Measurements from ENCODE around the gene ZFAND5. TPM values are rescaled to one million over a fixed set of nuclear protein-coding genes. Genes with fewer than 3 reads are reported as not detected.

Gene ZFAND5
- total and polyA plus RNA-seq, 2 donors from 2014 or later: 88.8 to 218 TPM

DNA sequence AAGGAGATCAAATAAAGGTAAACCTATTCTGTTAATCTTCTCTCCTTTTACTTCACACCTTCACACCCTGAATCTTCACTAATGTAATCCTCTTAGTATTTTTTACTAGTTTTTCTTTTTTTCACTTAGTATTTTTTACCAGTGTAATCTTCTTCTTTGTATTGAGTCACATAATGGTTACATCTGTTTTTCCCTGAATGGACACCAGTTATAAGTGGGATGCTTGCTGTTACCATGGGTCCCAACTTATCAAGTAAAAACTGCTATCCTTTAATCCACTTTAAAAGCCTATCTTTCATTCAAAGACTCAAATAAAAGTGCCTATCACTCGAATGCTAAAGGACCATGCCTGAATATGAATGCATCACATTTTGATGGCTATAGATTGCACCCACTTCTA is 15.1 kb downstream of the ZFAND5 start:
- H3K9me3 ChIP-seq (ENCODE audit: control insufficient read depth in 2 of 3, insufficient read depth in 1 of 3, low read length in 3 of 3): no peaks in the 10 kb centered on the region
- H3K4me3 ChIP-seq (ENCODE audit: low read length in 3 of 3): no peak overlapping the region
- intact Hi-C loops (cut with DNase I): loop anchor here (10.0 kb wide), 1 partner anchor 245 kb away; no protein-coding TSS in a partner anchor
- H3K27me3 ChIP-seq (ENCODE audit: control insufficient read depth, insufficient read depth, low read length): no peaks in the 10 kb centered on the region
- TF ChIP-seq, protein P1, sequence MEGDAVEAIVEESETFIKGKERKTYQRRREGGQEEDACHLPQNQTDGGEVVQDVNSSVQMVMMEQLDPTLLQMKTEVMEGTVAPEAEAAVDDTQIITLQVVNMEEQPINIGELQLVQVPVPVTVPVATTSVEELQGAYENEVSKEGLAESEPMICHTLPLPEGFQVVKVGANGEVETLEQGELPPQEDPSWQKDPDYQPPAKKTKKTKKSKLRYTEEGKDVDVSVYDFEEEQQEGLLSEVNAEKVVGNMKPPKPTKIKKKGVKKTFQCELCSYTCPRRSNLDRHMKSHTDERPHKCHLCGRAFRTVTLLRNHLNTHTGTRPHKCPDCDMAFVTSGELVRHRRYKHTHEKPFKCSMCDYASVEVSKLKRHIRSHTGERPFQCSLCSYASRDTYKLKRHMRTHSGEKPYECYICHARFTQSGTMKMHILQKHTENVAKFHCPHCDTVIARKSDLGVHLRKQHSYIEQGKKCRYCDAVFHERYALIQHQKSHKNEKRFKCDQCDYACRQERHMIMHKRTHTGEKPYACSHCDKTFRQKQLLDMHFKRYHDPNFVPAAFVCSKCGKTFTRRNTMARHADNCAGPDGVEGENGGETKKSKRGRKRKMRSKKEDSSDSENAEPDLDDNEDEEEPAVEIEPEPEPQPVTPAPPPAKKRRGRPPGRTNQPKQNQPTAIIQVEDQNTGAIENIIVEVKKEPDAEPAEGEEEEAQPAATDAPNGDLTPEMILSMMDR (IDR thresholded peaks at IDR 0.05; ENCODE audit: borderline replicate concordance, extremely low read depth, insufficient read depth): no peak
- peaks cover 4 to 13% (median 7%) of the 10 kb centered on the region in 3 donors for H3K36me3 ChIP-seq (ENCODE audit: control insufficient read depth in 2 of 3, insufficient read depth in 3 of 3, low read length in 3 of 3)
- no peak for DNase-seq
- no peak overlapping the region for H3K27ac ChIP-seq (ENCODE audit: low read depth in 2 of 2, low read length in 2 of 2)
- peak; percentile 23 for FAIRE-seq
- peaks cover 0 to 19% (median 0%) of the 10 kb centered on the region in 3 donors for H3K4me1 ChIP-seq (ENCODE audit: control insufficient read depth in 2 of 3, insufficient read depth in 2 of 3, low read depth in 1 of 3, low read length in 3 of 3)
- no peak overlapping the region for H3K9ac ChIP-seq (ENCODE audit: low read length in 3 of 3)

DNA sequence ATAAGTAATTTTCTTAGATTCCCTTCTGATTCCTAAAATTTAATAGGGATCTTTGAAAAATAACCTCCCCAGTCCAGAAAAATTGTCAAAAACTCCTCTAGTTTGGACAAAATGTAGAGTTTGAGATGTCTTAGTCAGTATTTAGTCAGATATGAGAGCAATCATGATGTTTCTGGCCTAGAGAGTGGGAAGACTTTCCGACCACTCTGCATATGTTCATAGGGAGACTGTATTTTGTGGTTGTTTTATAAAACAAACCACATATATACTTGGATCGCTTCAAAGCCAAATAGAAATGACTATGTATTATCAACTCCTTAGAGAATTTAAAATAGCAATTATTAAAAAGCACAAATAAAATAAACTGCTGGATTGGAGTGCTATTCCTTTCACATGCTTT is 15.8 kb downstream of the ZFAND5 start:
- Histone ChIP-seq H3K4me1 (ENCODE audit: control insufficient read depth in 2 of 3, insufficient read depth in 2 of 3, low read depth in 1 of 3, low read length in 3 of 3) (peaks cover 0 to 12% (median 0%) of the 10 kb centered on the region in 3 donors), H3K36me3 (ENCODE audit: control insufficient read depth in 2 of 3, insufficient read depth in 3 of 3, low read length in 3 of 3) (peaks cover 0 to 6% (median under 1%) of the 10 kb centered on the region in 3 donors), H3K9me3 (ENCODE audit: control insufficient read depth in 2 of 3, insufficient read depth in 1 of 3, low read length in 3 of 3) (no peaks in the 10 kb centered on the region), H3K4me3 (ENCODE audit: low read length in 3 of 3) (no peak overlapping the region), H3K27ac (ENCODE audit: low read depth in 2 of 2, low read length in 2 of 2) (no peak overlapping the region), H3K27me3 (ENCODE audit: control insufficient read depth, insufficient read depth, low read length) (no peaks in the 10 kb centered on the region), H3K9ac (ENCODE audit: low read length in 3 of 3) (no peak overlapping the region)
- DNase-seq (no peak), FAIRE-seq (no peak)
- intact Hi-C loops (cut with DNase I): no loop called here
- TF ChIP-seq, protein P1 (IDR thresholded peaks at IDR 0.05; ENCODE audit: borderline replicate concordance, extremely low read depth, insufficient read depth): no peak

GRCh38 chr9:72346333-72346732 is 18.7 kb downstream of the ZFAND5 start:
- DNase-seq (no peak), FAIRE-seq (no peak)
- Histone ChIP-seq H3K27me3 (ENCODE audit: control insufficient read depth, insufficient read depth, low read length) (no peaks in the 10 kb centered on the region), H3K36me3 (ENCODE audit: control insufficient read depth in 2 of 3, insufficient read depth in 3 of 3, low read length in 3 of 3) (no peaks in the 10 kb centered on the region), H3K27ac (ENCODE audit: low read depth in 2 of 2, low read length in 2 of 2) (no peak overlapping the region), H3K9ac (ENCODE audit: low read length in 3 of 3) (no peak overlapping the region), H3K4me1 (ENCODE audit: control insufficient read depth in 2 of 3, insufficient read depth in 2 of 3, low read depth in 1 of 3, low read length in 3 of 3) (no peaks in the 10 kb centered on the region), H3K4me3 (ENCODE audit: low read length in 3 of 3) (no peak overlapping the region), H3K9me3 (ENCODE audit: control insufficient read depth in 2 of 3, insufficient read depth in 1 of 3, low read length in 3 of 3) (no peaks in the 10 kb centered on the region)
- TF ChIP-seq, protein P1 (IDR thresholded peaks at IDR 0.05; ENCODE audit: borderline replicate concordance, extremely low read depth, insufficient read depth): no peak
- intact Hi-C loops (cut with DNase I): no loop called here

DNA sequence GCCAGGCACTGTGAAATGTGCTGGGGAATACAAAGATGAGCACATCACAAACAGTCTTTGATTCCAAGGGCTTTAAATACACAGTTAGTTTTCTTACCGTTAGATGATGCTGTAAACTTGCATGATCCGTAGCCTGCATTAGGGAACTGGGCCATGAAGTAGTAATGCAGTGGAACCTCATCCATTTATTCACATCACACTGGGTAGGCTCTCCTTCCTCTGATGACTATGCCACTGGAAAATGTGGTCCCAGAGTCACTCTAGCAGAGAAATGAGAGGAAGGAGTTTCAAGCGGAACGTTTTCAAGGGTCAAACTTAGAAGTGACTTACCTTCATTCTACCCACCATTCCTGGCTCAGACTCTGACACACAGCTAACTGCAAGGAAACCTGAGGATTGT is 26.4 kb downstream of the ZFAND5 start:
- peak in 1 of 5 donors; percentile 18 for DNase-seq
- Histone ChIP-seq H3K27me3 (ENCODE audit: control insufficient read depth, insufficient read depth, low read length) (no peaks in the 10 kb centered on the region), H3K4me3 (ENCODE audit: low read length in 3 of 3) (no peak overlapping the region), H3K4me1 (ENCODE audit: control insufficient read depth in 2 of 3, insufficient read depth in 2 of 3, low read depth in 1 of 3, low read length in 3 of 3) (no peaks in the 10 kb centered on the region), H3K9me3 (ENCODE audit: control insufficient read depth in 2 of 3, insufficient read depth in 1 of 3, low read length in 3 of 3) (no peaks in the 10 kb centered on the region), H3K27ac (ENCODE audit: low read depth in 2 of 2, low read length in 2 of 2) (no peak overlapping the region), H3K9ac (ENCODE audit: low read length in 3 of 3) (no peak overlapping the region), H3K36me3 (ENCODE audit: control insufficient read depth in 2 of 3, insufficient read depth in 3 of 3, low read length in 3 of 3) (no peaks in the 10 kb centered on the region)
- no peak for FAIRE-seq
- intact Hi-C loops (cut with DNase I): no loop called here
- TF ChIP-seq, protein P1 (IDR thresholded peaks at IDR 0.05; ENCODE audit: borderline replicate concordance, extremely low read depth, insufficient read depth): no peak
